NK-92 (cell line): ENCODE measurements around the gene TMEM108.

Experiments used
- DNase-seq: peaks from one replicate; lab custom pipeline; 2025; ENCODE audit not compliant: unreplicated experiment; lab: John Stamatoyannopoulos, UW

TMEM108 gene

GRCh38 chr3:133301731-133302130 is 263.5 kb downstream of the TMEM108 start:
- DNase-seq, result no peak

- DNase-seq, result no peak
Observed at GRCh38 chr3:133303430-133303829, 265.2 kb downstream of the TMEM108 start.

GRCh38 chr3:133317866-133318265 is 279.7 kb downstream of the TMEM108 start:
- no peak for DNase-seq

GRCh38 chr3:133328373-133328772 is 290.2 kb downstream of the TMEM108 start:
- DNase-seq, result no peak

- no peak for DNase-seq
Observed at GRCh38 chr3:133329626-133330025, 291.4 kb downstream of the TMEM108 start.

GRCh38 chr3:133330065-133330464 is 291.9 kb downstream of the TMEM108 start:
- no peak for DNase-seq

GRCh38 chr3:133330522-133330921 is 292.3 kb downstream of the TMEM108 start:
- no peak for DNase-seq

- DNase-seq, result no peak
Observed at GRCh38 chr3:133354721-133355120, 316.5 kb downstream of the TMEM108 start.

- no peak for DNase-seq
Observed at GRCh38 chr3:133360476-133360875, 322.3 kb downstream of the TMEM108 start.

- DNase-seq, result no peak
Observed at GRCh38 chr3:133361011-133361410, 322.8 kb downstream of the TMEM108 start.

- DNase-seq, result no peak
Observed at GRCh38 chr3:133361435-133361834, 323.2 kb downstream of the TMEM108 start.

- no peak for DNase-seq
Observed at GRCh38 chr3:133362539-133362938, 324.3 kb downstream of the TMEM108 start.

GRCh38 chr3:133364704-133365103 is 326.5 kb downstream of the TMEM108 start:
- no peak for DNase-seq

GRCh38 chr3:133366921-133367320 is 328.7 kb downstream of the TMEM108 start:
- DNase-seq, result no peak

- no peak for DNase-seq
Observed at GRCh38 chr3:133367403-133367802, 329.2 kb downstream of the TMEM108 start.

GRCh38 chr3:133367956-133368355 is 329.8 kb downstream of the TMEM108 start:
- no peak for DNase-seq

GRCh38 chr3:133368371-133369067 is 330.3 kb downstream of the TMEM108 start:
- DNase-seq, result no peak

- no peak for DNase-seq
Observed at GRCh38 chr3:133369068-133369440, 330.9 kb downstream of the TMEM108 start.

GRCh38 chr3:133371181-133371580 is 333.0 kb downstream of the TMEM108 start:
- DNase-seq, result no peak

- DNase-seq, result no peak
Observed at GRCh38 chr3:133371676-133372075, 333.5 kb downstream of the TMEM108 start.

GRCh38 chr3:133374708-133375402 is 336.7 kb downstream of the TMEM108 start:
- DNase-seq, result no peak

GRCh38 chr3:133375403-133375745 is 337.2 kb downstream of the TMEM108 start:
- DNase-seq, result no peak

GRCh38 chr3:133376810-133377209 is 338.6 kb downstream of the TMEM108 start:
- no peak for DNase-seq
